Measurements from ENCODE around the gene SELPLG.
"Not testable (repeated sequence)": the region's sequence is repeated elsewhere in the genome, so short reads cannot be mapped to it uniquely, and the experiment has no call there.

SELPLG gene

GRCh38 chr12:108654622-108655021, 20.9 kb upstream of the SELPLG start:
- DNase-seq, result not testable (repeated sequence)

DNA sequence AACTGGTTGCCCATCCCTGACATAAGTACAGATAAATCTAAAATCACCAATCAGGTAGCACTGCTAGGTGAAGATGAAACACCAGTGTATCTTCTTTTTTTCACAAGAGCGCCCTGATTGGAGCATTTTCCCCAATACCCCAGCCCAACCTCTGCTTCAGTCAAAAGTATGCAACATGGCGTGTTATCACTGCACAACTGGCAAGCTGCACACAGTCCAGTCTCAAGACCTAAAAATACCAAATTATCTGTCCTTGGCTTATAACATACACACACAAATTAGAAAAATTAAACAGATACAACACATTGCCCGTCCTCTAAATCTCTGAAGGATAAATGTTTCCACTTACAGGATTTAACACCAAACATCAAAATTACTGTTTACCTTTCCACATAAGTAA, 20.2 kb upstream of the SELPLG start:
- no peak for DNase-seq

DNA sequence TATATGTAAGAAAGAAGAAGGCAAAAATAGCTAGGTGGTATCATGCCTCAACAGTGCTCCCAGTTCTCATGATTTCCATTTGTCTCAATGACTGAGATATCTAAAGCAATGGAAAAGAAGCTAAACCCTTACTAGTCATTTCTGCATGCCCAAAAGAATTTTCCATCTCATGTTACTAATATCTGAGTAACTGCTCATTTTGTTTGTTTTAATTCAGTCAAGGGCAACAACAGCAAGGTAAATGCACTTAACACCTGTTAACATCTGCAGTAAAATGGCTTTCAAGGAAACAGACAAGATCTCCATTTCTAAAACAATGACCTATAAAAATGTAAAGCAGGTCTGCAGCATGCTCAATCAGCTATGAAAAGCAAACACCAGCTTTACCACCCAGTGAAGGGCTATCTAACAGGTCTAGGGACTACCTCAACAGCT, 19.4 kb upstream of the SELPLG start:
- DNase-seq, result peak; percentile 84

DNA sequence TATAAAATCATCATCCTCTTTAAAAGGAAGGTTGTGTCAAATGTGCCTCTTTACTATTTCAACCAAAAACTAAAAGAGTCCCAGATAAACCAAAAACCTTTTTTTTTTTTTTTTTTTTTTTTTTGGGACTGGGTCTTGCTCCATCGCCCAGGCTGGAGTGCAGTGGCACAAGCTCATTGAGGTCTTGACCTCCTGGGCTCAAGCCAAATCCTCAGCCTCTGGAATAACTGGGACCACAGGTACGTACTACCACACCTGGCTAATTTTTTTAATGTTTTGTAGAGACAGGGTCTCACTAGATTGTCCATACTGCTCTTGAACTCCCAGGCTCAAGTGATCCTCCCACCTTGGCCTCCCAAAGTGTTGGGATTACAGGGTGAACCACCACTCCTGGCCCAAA, 16.4 kb upstream of the SELPLG start:
- no peak for DNase-seq

DNA sequence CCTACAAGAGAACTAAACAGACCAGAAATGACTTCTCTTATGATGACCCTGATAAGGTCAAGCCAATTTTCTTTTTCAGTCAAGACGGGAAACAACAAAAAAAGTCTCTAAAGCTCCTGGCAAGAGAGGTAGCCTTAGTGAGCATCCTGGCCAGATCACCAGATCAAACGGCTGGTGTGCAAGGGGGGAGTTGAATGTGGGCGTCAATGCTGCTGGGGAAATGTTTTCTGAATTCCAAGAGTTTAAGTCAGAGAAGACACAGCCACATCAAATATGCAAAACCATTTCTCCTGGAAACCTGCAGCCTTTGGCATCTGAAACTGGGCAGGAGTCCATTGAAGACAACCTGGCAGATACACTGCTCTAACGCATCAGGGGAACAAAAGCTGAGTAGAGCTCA, 16.0 kb upstream of the SELPLG start:
- DNase-seq, result no peak

- no peak for DNase-seq
Measured at GRCh38 chr12:108649126-108649525, 15.4 kb upstream of the SELPLG start.

DNA sequence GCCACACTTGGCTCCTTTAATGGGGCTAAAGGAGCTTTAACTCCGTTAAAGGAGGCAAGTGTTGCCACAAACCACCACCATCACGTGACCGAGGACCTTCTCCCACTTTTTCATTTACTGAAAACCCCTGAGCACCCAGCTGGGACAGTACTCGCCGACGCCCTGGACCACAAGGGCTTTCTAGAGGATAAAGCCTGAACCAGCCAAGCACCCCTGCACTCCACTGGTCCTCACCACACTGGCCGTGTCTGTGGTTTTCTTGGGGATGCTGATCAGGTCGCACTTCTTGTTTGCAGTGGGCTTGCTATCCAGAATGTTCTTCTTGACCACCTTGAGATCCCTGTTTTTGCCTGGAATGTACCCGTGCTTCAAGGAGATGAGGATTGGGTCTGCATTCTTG, 14.7 kb upstream of the SELPLG start:
- DNase-seq, result no peak

- DNase-seq, result no peak
Measured at GRCh38 chr12:108647585-108648287, 14.0 kb upstream of the SELPLG start.

GRCh38 chr12:108646600-108647579, 13.2 kb upstream of the SELPLG start:
- no peak for DNase-seq

- DNase-seq, result no peak
Measured at GRCh38 chr12:108645686-108646599, 12.2 kb upstream of the SELPLG start.

GRCh38 chr12:108644811-108645120, 11.1 kb upstream of the SELPLG start:
- DNase-seq, result no peak

- peak; percentile 65 for DNase-seq
Measured at GRCh38 chr12:108643941-108644810, 10.5 kb upstream of the SELPLG start.

DNA sequence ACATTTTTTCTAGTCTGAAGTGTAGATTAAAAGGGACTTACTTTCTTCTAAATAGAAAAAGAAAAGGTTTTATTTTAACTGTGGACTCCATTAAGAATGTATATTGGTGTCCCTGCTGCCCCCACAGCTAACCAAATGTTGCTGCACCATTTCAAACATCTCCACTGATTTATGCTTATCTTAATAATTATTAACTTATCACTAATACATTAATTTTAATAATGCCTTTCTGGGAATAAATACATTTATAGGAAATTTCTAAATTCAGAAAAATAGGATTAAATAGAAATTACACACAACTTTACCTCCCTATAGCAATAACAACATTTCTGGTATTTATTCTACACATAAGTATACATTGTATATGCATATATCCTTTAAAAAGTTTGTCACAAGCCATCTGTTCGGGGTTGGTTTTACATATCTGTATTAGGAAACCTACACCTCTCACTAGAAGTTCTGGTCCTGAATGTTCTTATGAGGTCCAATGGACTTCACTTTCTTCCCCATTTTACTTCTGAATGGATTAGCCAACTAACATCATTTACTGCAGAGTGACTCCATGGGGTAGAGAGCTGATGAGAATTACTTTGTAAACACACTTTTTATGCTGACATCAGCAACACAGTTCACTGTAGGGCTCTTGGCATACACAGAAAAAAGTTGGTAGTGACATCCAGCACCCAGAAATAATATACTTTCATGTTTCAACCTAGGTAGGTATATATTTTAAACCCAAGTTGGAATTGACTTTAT, 9.4 kb upstream of the SELPLG start:
- DNase-seq, result no peak

DNA sequence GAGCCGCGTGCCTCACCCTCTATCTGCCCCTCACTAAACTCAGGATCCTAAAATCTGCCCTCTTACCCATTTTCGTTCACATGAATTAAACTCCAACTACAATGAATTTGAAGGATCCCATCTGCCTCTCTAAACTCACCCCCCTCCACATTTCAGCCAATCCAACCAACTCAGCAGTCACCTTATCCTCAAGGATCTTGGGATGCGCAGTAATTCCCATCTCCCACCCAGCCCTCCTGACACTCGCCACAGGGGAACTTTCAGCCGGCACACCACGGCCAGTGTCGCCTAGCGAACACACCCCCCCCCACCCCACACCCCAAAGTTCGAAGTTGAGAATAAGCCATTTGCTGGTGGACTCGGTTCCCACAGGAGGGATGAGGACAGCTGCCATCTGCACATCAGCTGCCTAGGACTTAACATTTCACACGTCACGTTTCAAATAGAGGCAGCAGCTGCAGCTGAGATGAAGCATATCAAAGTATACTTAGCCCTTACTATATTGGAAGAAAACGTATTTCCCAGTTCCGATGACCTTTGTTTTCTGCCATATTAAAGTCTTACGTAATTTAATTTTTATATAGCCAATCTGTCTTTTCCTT, 8.7 kb upstream of the SELPLG start:
- peak; percentile 89 for DNase-seq

DNA sequence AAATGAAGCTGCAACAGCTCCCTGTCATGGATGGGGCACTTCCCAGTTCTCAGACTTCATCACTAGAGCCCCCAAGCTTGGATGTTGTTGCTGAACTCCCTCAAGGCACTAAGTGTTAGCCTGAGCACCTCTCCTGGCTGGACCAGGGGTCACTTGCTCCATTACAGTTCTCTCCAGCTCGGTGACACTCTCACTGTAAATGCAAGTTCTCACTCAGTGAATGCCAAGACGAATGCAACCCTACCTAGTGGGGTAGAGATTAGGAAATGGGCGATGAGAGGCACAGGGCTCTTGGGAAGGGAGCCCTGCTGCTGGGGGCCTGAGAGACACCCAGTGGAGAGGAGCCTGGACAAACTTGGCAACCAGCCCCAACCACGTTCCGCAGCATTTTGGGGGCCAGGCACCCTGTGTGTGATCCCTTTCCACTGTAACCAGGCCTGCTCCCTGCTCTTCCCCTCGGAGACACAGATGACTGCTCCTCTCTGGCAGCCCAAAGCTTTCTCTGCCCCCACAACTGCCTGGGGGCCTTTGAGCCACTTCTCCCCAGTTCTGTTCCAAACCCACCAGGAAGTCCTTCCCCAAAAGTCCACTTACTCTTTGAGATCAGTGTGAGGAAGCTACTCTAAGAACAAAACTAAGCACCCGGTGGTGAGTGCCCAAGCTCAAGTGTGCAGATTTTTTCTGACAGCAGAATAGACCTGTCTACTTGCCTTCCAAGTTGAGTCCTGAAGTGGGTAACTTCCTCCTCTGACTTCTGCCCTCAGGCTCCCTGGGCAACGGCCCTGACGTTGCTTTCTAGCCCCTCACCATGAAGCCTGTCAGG, 8.0 kb upstream of the SELPLG start:
- DNase-seq, result peak; percentile 76

DNA sequence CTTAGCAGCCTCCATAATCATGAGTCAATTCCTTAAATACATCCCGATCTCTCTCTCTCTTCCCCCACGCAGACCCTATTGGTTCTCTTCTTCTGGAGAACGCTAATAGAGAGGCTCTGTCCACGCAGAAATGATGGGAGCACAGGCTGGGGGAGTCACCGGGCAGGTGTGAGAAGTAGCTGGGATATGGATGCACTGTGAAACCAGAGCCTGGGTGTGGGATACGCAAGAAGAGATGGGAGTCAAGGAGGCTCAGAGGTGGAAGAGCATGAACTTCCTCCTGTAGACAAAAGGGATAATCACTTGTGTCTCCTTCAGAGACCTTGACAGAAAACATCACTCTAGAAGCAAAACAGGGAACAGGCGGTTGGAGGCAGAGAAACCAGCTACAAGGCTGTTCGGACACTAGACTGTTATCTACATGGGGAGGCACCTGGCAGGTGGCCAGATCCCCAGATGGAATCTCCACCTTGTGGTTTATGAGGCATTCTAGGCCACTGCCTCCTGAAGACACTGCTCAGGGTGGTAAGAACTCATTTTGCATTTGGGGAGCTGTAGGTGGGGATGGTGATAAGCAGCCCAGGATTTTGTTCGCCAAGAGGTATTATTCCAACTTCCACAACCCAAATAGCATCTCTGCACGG, 7.2 kb upstream of the SELPLG start:
- peak; percentile 6 for DNase-seq

GRCh38 chr12:108638997-108639822, 5.5 kb upstream of the SELPLG start:
- no peak for DNase-seq

DNA sequence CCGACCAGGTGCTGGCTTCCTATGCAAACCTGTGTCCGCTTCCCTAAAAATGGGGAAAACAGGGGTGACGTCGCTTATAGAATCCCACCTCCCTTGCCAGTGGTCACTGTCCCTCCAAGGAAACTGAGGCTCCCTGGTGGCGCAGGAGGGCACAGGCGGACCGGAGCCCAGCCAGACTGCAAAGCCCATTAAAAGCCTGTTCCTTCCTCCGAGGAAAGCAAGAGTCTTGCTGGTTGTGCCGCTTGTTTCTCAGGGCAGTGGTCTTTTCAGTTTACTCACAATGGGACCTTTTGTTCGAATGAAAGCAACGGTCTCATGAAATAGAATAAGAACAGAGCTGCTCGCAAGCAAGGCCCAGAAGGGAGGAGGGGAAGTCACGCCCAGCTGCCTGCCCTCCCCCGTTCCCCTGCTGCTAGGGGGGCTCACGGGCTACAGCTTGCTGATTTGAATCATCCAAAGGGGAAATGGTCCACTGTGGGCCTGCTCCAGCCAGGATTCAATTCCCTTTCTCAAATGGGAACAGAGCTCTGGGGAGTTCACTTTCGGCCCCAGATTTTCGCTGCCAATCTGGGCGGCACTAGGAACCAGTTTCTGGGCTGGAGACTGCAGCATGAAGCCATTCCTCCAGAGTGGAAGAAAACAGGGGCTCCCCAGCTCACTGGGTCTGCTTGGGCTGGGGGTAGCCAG, 4.6 kb upstream of the SELPLG start:
- no peak for DNase-seq

Measured in DMS79 (cell line).